ENCODE measurements around the gene TMEM184A.

Gene TMEM184A

GRCh38 chr7:1494866-1495563, 61.0 kb downstream of the TMEM184A start:
- intact Hi-C loops (cut with DNase I), result no loop called here
- no peak for DNase-seq

- peak in 8 of 10 donors; percentile 34 to 93 (median 58) for DNase-seq
- intact Hi-C loops (cut with DNase I), result no loop called here
Measured at GRCh38 chr7:1494447-1494846, 61.6 kb downstream of the TMEM184A start.

GRCh38 chr7:1493571-1493970, 62.4 kb downstream of the TMEM184A start:
- intact Hi-C loops (cut with DNase I), result no loop called here
- DNase-seq, result no peak

GRCh38 chr7:1493129-1493528, 62.9 kb downstream of the TMEM184A start:
- intact Hi-C loops (cut with DNase I), result no loop called here
- DNase-seq, result no peak

GRCh38 chr7:1492640-1493039, 63.4 kb downstream of the TMEM184A start:
- intact Hi-C loops (cut with DNase I), result no loop called here
- DNase-seq, result no peak

All from posterior cingulate gyrus (tissue), 11 donors.